Measurements from ENCODE around the gene SWT1. TPM values are rescaled to one million over a fixed set of nuclear protein-coding genes. Genes with fewer than 3 reads are reported as not detected.
"Not testable (repeated sequence)": the region's sequence is repeated elsewhere in the genome, so short reads cannot be mapped to it uniquely, and the experiment has no call there.

SWT1 gene
- total RNA-seq, 1 donor from 2014 or later, result 6.0 TPM

DNA sequence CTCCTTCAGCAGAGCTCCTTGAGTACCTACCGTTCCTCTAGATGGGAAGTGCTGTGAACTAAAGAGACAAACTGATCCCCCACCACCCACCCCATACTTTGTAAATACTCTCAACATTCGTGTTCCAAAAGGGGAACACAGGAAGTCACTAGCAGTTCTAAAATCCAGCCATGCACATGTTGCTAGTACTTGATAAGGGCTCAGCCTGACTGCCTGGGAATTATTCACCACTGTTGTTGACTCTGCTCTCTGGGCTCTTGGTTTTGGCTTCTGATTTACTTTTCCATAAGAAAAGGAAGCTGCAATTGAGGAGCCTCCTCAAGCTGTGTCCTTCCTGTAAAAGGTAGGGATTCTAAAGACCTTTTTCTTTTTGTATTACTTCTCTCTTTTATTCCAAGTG is 92.6 kb downstream of the SWT1 start:
- no peak for DNase-seq (ENCODE audit: low read depth in 2 of 2)

DNA sequence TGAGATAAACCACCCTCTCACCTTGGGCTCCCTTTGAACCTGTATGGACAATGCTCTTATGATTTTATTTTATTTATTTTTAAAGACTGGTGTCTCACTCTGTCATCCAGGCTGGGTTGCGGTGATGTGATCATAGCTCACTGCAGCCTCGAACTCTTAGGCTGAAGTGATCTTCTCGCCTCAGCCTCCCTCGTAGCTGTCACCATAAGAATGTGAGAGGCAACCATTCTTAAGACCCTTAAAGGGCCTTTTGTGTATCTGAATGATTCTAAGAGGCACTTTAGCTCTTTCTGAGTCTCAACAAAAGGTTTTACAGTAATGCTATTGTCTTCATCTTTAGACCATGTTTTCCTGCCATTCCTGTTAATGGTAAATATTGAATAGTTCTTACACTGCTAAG is 93.1 kb downstream of the SWT1 start:
- no peak for DNase-seq (ENCODE audit: low read depth in 2 of 2)

DNA sequence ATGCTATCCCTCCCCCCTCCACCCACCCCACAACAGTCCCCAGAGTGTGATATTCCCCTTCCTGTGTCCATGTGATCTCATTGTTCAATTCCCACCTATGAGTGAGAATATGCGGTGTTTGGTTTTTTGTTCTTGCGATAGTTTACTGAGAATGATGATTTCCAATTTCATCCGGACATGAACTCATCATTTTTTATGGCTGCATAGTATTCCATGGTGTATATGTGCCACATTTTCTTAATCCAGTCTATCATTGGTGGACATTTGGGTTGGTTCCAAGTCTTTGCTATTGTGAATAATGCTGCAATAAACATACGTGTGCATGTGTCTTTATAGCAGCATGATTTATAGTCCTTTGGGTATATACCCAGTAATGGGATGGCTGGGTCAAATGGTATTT is 95.0 kb downstream of the SWT1 start:
- not testable (repeated sequence) for DNase-seq (ENCODE audit: low read depth in 2 of 2)

DNA sequence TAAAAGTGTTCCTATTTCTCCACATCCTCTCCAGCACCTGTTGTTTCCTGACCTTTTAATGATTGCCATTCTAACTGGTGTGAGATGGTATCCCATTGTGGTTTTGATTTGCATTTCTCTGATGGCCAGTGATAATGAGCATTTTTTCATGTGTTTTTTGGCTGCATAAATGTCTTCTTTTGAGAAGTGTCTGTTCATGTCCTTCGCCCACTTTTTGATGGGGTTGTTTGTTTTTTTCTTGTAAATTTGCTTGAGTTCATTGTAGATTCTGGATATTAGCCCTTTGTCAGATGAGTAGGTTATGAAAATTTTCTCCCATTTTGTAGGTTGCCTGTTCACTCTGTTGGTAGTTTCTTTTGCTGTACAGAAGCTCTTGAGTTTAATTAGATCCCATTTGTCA is 95.4 kb downstream of the SWT1 start:
- not testable (repeated sequence) for DNase-seq (ENCODE audit: low read depth in 2 of 2)

DNA sequence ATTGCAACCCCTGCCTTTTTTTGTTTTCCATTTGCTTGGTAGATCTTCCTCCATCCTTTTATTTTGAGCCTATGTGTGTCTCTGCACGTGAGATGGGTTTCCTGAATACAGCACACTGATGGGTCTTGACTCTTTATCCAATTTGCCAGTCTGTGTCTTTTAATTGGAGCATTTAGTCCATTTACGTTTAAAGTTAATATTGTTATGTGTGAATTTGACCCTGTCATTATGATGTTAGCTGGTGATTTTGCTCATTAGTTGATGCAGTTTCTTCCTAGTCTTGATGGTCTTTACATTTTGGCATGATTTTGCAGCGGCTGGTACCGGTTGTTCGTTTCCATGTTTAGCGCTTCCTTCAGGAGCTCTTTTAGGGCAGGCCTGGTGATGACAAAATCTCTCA is 98.6 kb downstream of the SWT1 start:
- not testable (repeated sequence) for DNase-seq (ENCODE audit: low read depth in 2 of 2)

DNA sequence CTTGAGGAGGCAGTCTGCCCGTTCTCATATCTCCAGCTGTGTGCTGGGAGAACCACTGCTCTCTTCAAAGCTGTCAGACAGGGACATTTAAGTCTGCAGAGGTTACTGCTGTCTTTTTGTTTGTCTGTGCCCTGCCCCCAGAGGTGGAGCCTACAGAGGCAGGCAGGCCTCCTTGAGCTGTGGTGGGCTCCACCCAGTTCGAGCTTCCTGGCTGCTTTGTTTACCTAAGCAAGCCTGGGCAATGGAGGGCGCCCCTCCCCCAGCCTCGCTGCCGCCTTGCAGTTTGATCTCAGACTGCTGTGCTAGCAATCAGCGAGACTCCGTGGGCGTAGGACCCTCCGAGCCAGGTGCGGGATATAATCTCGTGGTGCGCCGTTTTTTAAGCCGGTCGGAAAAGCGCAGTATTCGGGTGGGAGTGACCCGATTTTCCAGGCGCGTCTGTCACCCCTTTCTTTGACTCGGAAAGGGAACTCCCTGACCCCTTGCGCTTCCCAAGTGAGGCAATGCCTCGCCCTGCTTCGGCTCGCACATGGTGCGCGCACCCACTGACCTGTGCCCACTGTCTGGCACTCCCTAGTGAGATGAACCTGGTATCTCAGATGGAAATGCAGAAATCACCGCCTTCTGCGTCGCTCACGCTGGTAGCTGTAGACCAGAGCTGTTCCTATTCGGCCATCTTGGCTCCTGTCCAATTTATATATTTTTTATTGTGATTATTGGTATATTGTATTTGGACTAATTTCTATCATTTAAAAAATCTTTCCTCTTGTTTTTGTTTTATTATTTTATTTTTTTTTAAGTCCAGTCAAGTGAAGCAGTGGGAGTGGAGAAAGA is 100.4 kb downstream of the SWT1 start:
- not testable (repeated sequence) for DNase-seq (ENCODE audit: low read depth in 2 of 2)

DNA sequence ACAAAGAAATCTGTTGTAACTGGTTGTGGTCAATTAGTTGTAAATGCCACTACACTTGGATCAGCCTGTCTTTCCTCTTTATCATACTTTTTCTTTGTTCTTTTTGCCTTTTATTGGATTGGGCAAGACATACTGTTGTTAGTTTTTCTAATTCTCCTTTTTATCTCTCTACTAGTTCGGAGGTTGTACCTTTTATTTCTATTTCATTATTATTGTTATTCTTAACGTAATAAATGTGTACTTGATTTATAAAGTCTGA is 100.9 kb downstream of the SWT1 start:
- DNase-seq (ENCODE audit: low read depth in 2 of 2), result no peak

DNA sequence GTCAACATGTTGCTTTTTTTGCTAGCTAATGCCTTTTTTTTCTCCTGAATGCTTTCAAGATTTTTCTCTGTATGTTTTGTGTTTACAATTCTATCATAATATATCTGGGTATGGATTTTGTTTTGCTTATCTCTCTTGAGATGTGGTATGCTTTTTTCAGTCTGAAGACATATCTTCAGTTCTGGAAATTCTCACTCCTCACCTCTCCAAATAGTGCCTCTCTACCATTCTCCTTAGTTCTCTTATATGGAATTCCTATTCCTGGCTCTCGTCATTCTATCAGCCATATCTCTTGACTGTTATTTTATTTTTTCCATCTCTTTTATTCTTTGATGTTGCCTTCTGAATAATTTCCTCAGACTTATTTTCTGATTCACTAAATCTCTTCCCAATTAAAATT is 101.7 kb downstream of the SWT1 start:
- no peak for DNase-seq (ENCODE audit: low read depth in 2 of 2)

DNA sequence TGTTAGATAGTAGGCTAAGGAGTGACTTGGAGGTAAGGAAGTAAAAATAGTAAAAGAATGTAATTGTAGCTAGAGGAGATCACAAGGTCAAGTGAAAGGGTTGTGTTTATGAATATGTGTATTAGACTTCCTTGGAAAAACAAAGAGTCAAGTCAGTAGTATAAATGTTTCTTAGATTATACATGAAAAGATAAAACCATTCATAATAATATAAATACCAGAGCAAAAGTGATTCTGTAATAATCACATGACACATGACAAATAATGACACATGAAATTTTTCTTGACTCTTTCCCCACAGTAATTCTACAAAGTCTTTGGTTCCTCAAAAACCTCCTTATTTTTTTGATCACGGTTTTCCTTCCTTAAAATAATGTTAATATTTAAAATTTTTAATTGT is 103.6 kb downstream of the SWT1 start:
- DNase-seq (ENCODE audit: low read depth in 2 of 2), result peak in 1 of 2 donors; percentile 20

DNA sequence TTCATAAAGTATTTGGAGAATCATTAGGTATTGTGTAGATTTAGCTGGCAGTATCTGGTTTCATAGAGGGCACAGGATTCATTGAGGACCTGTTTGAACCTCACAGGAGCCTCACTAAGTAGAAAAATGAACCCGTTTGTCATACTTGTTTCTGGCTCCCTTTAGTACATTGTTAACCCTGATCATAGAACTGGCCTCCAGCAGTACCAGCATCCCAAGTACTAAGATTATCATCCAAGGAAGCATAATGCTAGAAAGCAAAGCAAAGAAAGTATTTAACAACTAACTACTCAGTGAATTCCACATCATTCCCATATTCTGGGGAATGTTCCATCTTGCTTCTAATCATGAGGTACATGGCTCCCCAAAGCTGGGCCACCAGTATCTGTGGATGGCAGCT is 105.2 kb downstream of the SWT1 start:
- no peak for DNase-seq (ENCODE audit: low read depth in 2 of 2)

DNA sequence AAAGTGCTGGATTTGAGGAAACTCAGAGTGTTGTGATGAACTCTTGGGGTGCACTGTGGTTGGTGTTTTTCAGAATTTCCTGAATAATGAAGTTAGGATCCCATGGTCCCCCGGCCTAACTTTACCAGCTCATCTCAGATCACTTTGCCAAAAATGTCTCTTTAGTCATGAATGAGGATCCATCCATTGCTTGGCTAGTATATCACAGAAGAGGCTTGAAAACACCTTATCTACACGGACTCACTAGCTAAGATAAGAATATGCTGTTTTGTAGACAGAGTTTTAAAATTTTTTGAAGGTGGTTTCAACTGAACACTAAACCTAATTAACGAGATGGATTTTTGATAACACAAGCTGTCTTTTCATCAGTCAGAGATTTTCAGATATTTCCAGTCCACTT is 106.3 kb downstream of the SWT1 start:
- DNase-seq (ENCODE audit: low read depth in 2 of 2), result no peak

DNA sequence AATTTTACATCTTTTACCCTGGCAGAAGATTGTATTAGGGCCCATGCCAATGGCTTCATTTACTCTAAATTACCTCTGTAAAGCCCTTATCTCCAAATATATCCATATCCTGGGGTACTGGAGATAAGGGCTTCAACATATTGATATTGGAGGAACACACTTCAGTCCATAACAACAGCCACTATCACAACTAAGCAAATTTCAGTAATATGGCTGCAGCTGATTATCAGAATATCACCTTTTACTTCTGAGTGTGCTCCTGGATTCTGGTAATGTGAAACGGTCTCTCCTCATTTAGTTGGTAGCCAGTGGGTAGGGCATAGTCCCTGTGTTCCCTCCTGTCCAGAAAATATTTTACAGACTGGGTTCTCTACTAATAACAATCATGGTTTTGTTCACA is 106.8 kb downstream of the SWT1 start:
- DNase-seq (ENCODE audit: low read depth in 2 of 2), result no peak

DNA sequence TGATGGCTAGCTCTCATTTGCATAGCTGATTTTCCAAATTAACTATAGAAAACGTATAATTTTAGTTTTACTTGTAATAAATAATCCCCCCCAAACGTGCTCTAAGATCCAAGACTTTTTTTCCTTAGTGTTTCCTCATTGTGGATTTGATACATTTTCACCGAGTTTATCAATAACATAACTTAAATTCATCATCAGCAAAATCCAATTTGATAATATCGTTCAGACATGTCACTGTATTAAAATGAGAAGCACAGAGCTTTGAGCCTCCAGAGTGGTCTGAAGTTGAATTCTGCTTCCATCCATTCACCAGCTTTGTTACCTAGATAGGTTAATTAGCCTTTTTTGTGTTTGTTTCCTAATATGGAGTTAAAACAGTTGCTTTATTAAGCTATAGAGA is 108.3 kb downstream of the SWT1 start:
- DNase-seq (ENCODE audit: low read depth in 2 of 2), result no peak

DNA sequence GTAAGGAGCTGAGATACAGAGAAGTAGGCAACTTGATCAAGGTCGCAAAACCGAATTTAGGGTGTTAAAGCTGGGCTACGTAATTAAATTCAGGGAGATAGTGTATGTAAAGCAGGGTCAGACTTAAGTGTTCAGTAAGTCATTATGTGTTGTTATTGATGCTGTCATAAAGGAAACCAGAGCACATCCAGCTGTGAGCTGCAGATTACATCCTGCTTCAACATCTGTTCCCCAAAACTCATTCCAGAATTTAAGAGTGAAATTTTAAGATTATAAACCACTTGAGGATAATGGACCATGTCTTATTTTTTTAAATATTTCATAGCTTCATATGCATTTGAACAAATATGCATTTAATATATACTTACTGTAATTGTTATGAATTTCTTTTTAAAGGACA is 110.3 kb downstream of the SWT1 start:
- no peak for DNase-seq (ENCODE audit: low read depth in 2 of 2)

DNA sequence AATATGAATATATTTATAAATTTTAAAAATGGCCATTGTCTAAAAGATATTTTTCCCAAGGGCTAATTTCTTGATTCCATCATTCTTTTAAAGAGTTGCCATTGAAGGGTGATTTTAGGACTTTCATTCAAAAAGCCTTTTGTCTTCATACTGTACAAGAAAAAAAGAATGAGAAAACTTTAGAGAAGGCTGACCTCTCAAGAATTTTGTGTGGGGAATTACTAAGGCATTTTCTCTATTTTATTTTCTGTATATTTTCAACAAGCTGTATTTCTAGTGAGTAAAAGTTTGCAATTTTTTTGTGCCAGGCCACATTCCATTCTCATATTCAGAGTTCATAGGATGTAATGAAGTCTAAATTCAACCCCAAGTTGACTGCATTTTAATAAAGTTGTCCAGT is 110.7 kb downstream of the SWT1 start:
- DNase-seq (ENCODE audit: low read depth in 2 of 2), result no peak

DNA sequence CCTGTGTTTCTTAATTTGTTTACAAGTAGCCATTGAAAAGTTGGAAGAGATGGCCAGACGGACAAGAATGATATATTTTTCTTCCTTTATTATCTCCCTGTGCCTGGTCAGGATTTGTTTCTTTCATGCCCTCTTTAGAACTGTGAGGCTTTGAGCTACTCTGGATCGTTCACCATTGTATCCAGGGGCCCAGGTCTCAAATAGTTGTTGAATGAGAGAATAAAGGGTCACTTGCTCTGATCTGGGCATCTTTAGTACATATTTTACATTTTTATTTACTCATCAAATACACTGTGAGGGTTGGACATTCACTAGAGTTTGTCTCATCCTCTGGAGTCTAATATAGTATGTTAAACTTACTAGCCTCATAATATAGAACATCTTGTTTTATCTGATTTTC is 111.4 kb downstream of the SWT1 start:
- no peak for DNase-seq (ENCODE audit: low read depth in 2 of 2)

DNA sequence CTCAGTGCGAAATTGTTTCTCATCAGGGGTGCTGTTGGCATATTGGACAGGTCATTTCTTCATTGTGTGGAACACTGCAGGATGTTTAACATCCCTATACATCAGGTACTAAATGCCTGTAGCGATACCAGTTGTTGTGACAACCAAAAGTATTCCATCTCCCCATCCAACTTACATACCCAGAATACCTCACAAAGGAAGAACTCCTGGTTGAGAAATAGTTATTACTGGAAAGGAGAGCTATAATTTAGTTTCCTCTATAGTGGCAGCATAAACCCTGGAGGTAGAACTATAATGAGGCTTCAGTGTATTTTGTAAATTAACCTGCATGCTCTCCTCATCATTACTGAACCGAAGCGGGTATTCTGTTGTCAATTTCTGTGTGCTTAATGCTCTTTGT is 115.0 kb downstream of the SWT1 start:
- DNase-seq (ENCODE audit: low read depth in 2 of 2), result no peak

DNA sequence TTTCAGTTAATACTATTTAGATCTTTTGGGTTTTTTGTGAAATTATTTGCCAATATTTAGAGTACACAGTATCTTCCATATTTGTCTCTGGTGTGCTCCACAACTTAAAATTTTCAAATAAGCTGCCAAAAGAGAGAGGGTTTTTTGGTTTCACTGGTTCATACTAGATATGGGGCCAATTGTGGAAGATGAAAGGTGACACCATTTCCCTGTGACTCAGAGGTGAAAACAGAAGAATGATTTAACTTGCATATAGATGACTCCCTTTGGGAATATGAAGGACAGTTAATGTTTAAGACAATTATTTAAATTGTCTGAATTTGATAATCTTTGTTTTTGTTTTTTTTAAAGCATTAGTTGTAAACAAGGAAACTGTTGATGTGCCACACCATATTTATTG is 122.6 kb downstream of the SWT1 start:
- no peak for DNase-seq (ENCODE audit: low read depth in 2 of 2)

DNA sequence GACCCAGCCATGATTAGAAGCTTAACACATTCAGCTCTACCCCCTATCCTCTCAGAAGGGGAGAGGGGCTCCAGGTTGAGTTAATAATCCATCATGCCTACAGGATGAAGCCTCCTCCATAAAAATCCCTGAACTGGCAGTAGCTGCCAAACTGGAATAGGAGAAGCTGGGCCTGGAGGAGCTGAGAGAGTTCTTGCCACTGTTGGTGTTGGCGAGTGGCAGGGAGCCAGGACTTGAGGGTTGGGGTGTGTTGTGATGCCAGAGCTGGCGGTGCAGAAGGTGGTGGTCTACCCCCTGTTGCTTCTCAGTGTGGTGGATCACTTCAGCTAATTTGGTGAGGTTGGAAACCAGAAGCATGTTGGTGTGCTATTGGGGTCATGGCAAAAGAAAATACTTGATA is 123.6 kb downstream of the SWT1 start:
- DNase-seq (ENCODE audit: low read depth in 2 of 2), result no peak

DNA sequence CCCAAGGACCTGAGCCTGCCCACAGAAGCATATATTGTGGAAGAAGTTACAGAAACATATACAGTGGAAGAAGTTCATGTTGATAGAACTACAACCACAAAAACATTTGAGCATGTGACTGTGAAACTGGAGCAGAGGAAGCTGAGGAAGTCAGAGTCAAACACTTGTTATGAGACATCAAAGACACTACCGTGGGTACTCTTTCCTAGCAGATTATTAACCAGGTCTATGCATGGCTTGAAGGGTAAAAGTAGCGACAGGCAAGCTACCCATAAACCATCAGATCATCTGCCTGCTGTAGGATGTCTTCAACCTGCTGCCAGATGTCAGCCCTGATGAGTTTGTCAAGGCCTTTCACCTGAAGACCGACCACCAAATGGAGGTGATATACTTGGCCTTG is 124.3 kb downstream of the SWT1 start:
- peak in 1 of 2 donors; percentile 25 for DNase-seq (ENCODE audit: low read depth in 2 of 2)

DNA sequence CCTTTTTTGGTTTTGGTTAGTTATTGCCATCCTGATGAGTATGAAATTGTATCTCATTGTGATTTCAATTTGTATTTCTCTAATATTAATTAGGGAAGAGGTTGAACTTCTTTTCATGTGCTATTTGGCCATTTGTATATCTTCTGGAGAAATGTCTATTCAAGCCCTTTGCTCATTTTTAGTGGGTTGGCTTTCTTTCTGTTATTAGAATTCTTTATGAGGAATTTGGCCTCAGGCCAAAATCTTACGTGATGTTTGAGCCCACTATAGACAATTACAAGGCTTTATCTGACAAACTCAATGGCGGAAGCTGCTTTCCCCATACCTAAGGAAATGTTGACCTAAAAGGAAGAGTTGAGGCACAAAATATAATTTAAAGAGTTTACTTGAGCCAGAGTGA is 127.1 kb downstream of the SWT1 start:
- no peak for DNase-seq (ENCODE audit: low read depth in 2 of 2)

DNA sequence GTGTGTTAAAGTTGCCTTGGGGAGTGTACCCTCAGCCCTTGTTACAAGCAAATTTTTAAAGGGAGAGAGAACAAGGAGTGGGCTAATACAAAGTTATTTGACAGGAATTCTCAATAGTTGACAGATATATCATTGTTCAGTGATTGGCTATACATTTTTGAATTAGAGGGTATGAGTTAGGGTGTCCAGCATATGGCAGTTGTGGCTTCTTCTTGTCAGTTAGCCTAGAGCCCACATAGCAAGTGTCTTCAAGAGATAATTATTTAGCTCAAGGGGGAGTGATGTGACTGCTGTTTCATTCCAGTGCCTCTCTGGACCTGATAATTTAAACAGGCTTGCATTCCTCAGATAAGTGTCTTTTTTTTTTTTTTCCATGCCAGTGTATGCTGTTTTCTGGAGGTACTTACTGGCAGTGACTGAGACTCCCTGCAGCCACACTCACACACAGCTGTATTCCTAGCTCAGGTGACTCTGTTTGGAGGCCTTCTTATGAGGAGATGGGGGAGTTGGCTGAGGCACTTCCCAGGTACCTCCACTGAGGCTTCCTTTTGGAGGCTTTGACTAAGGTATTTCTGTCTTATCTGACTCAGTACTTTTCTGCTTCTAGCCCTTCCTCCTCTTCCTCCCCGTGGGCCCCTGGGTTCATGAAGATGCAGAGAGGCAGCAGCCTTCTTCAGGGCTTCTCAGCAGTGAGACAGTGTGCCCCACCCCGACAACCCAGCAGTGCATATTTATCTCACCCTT is 127.7 kb downstream of the SWT1 start:
- no peak for DNase-seq (ENCODE audit: low read depth in 2 of 2)

DNA sequence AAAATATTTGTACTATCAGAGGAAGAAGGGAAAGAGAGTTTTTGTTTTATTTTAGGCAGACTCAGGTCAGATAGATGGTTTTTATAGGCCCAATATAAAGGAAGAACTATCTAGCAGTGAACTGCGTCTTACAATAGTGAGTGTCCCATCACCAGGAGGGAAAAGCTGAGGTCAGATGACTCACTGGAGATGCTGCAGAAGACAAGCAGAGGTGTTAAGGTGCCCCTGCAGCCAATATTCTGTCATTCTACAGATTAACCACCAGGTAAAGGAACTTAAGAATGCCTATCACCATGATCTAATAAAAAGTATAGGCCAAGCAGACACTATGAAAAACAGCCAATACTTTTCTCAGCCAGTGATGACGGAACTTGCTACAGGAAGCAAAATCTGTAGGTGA is 130.5 kb downstream of the SWT1 start:
- no peak for DNase-seq (ENCODE audit: low read depth in 2 of 2)

Measured in lung microvascular endothelial cell (primary cell).